Smooth muscle cell (in vitro differentiated cells): ENCODE results near the gene RERE. TPM values are rescaled to one million over a fixed set of nuclear protein-coding genes. Genes with fewer than 3 reads are reported as not detected.

Source experiments
- DNase-seq: peaks from one replicate; lab custom pipeline; 2025; ENCODE audit not compliant: unreplicated experiment; lab: John Stamatoyannopoulos, UW
- H2AFZ ChIP-seq: fragments of 200-600 bp; sonication (generic); 2 replicates; pipeline ENCODE4 v1.6.0; 2016; ENCODE audit warnings: antibody characterized with exemption, low read depth, mild to moderate bottlenecking
- H3F3A ChIP-seq: fragments of 200-600 bp; sonication (generic); 2 replicates; pipeline ENCODE4 v1.6.0; 2017; ENCODE audit warnings: antibody characterized with exemption, low read depth
- H3K27ac ChIP-seq: fragments of 200-600 bp; sonication (generic); 2 replicates; pipeline ENCODE4 v1.5.1; 2016; ENCODE audit warnings: low read depth, mild to moderate bottlenecking
- H3K27me3 ChIP-seq: fragments of 200-600 bp; sonication (generic); 2 replicates; pipeline ENCODE4 v1.6.1; 2016; ENCODE audit warnings: low read depth, mild to moderate bottlenecking
- H3K36me3 ChIP-seq: fragments of 200-600 bp; sonication (generic); 2 replicates; pipeline ENCODE4 v1.5.1; 2016; ENCODE audit warnings: low read depth
- H3K4me1 ChIP-seq: fragments of 200-600 bp; sonication (generic); 2 replicates; pipeline ENCODE4 v1.5.1; 2016; ENCODE audit warnings: low read depth
- H3K4me2 ChIP-seq: fragments of 200-600 bp; sonication (generic); 2 replicates; pipeline ENCODE4 v1.6.0; 2016; ENCODE audit warnings: mild to moderate bottlenecking
- H3K4me3 ChIP-seq: fragments of 200-600 bp; sonication (generic); 2 replicates; pipeline ENCODE4 v1.5.1; 2016; ENCODE audit warnings: mild to moderate bottlenecking
- H3K79me2 ChIP-seq: fragments of 200-600 bp; sonication (generic); 2 replicates; pipeline ENCODE4 v1.6.0; 2016; ENCODE audit warnings: low read depth, mild to moderate bottlenecking
- H3K9ac ChIP-seq: fragments of 200-600 bp; sonication (generic); 2 replicates; pipeline ENCODE4 v1.6.0; 2016; ENCODE audit warnings: low read depth
- H3K9me3 ChIP-seq: fragments of 200-600 bp; sonication (generic); replicated peaks from 2 replicates; pipeline ENCODE4 v1.5.1; 2016; ENCODE audit warnings: low read depth
- H4K20me1 ChIP-seq: fragments of 200-600 bp; sonication (generic); 2 replicates; pipeline ENCODE4 v1.6.0; 2016; ENCODE audit warnings: low read depth
- CTCF ChIP-seq: fragments of 200-600 bp; sonication (generic); IDR thresholded peaks from 2 replicates; pipeline ENCODE4 v1.5.1; 2017; ENCODE audit warnings: borderline replicate concordance, mild to moderate bottlenecking, antibody characterized with exemption; ENCODE audit not compliant: insufficient read depth, poor library complexity, severe bottlenecking
- WGBS: methylation state at CpG from one replicate; pipeline ENCODE4 v1.1.7; 2016; ENCODE audit warnings: low lambda C conversion rate; 5-methylcytosine and 5-hydroxymethylcytosine counted together
- polyA plus RNA-seq: library from polyadenylated mRNA; unstranded; fragments of >200 nt; fragmentation: Nextera tagmentation; extraction: Ambion mirVana; gene quantifications from 2 replicates; pipeline ENCODE4 v1.2.1, GENCODE V29; 2016
- total RNA-seq: library from RNA; depleted of rRNA; stranded (reverse); fragments of >200 nt; gene quantifications from 2 replicates; pipeline ENCODE4 v1.2.3, GENCODE V29; 2014

The RERE gene
- total and polyA plus RNA-seq, 2 experiments from 2014 or later = 45.6 to 59.2 TPM

DNA sequence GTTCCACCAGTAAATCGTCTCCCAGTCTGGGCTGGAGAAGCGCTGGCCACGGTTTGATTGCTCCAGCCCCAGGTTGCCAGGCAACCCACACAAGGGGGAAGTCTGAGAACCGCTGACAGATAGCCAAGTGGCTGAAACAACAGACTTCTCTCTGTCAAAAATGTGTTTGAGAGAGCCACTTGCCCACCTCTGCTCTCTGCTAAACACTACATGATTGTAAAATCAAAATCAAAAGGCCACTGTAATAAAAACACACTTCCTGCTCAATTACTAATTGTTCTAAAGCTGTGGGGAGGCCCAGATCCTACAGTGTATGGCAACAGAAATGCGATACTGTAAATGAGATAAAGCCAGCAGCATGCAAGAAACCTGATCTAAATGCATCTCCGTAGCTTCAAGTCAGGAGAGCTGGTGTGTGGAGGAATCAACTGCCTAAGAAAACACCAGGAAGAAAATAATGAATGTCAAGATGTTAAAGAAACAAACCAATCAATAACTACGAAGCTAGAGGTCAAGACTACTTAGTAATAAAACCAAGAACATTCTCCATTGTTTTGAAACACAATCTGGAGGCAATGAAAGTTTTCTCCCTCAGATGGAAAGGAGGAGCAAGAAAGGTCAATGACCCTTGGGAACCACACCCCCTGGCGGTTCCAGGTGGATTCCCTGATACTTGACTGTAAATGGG lies 378.3 kb downstream of the RERE start:
- H3K4me2 ChIP-seq = peak overlapping the region; percentile 56

DNA sequence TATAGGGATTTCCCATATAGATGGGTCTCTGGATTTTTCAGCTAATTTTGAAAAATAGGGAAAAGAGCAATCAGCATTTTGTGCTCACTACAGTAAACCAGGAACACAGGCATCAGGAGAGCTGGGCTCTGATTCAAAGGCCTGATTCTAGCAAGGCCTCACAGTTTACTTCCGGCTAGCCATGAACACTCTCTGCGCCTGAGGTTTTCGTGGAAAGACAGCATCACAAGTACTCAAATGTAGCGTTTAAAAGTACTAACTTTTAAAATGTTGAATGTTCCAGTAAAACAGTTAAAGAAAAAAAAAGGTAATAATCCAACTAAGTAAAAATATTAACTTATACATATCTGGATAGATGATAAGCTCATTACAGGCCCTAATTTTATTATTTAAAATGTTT lies 379.0 kb downstream of the RERE start:
- Histone ChIP-seq H3K4me2 (peak overlapping the region; percentile 56), H2AFZ (no peak overlapping the region), H3K27ac (peak overlapping the region; percentile 93), H3K79me2 (peaks cover 54% of the 10 kb centered on the region), H3K27me3 (no peaks in the 10 kb centered on the region), H3K36me3 (no peaks in the 10 kb centered on the region), H4K20me1 (peaks cover 59% of the 10 kb centered on the region), H3K4me3 (no peak overlapping the region), H3K9me3 (no peaks in the 10 kb centered on the region), H3K9ac (peak overlapping the region; percentile 70), H3F3A (peaks cover 15% of the 10 kb centered on the region), H3K4me1 (peaks cover 18% of the 10 kb centered on the region)
- 80% methylated on average over 4 of the region's 4 CpGs for WGBS
- no peak for TF ChIP-seq CTCF
- DNase-seq = no peak

More for the DNA sequence above, 378.3 kb downstream of the RERE start:
- H3K27me3 ChIP-seq = no peaks in the 10 kb centered on the region
- peaks cover 18% of the 10 kb centered on the region for H3K4me1 ChIP-seq
- peaks cover 57% of the 10 kb centered on the region for H3K79me2 ChIP-seq
- no peaks in the 10 kb centered on the region for H3K9me3 ChIP-seq
- peak overlapping the region; percentile 93 for H3K27ac ChIP-seq
- peak; percentile 16 for TF ChIP-seq CTCF
- no peak for DNase-seq
- H3K4me3 ChIP-seq = no peak overlapping the region
- peaks cover 15% of the 10 kb centered on the region for H3F3A ChIP-seq
- peaks cover 56% of the 10 kb centered on the region for H4K20me1 ChIP-seq
- H2AFZ ChIP-seq = no peak overlapping the region
- H3K9ac ChIP-seq = peak overlapping the region; percentile 70
- 13% methylated on average over 8 of the region's 8 CpGs for WGBS
- no peaks in the 10 kb centered on the region for H3K36me3 ChIP-seq

DNA sequence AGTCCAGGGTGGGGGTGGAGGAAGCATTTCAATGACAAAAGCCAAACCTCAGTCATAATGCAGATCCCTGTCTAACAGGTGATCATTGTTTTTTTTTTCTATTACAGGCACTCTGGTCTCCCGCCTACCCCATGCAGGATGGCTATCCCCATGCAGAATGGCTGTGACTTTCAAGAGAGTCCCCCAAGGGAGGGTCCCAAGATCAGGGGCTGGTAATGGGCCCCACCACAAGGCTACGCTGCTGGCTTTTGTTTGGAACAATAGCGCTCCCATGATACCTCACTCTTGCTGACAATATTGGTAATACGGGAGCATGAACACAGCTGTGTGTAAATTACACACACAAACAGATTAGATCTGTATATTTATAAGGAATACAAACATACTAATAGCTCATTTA lies 380.1 kb downstream of the RERE start:
- Histone ChIP-seq H3K36me3 (no peaks in the 10 kb centered on the region), H3K4me3 (no peak overlapping the region), H3K27me3 (no peaks in the 10 kb centered on the region), H3K9me3 (no peaks in the 10 kb centered on the region), H3K27ac (peak overlapping the region; percentile 93), H4K20me1 (peaks cover 69% of the 10 kb centered on the region), H3K4me2 (no peak overlapping the region), H2AFZ (no peak overlapping the region), H3K9ac (no peak overlapping the region), H3F3A (peaks cover 15% of the 10 kb centered on the region), H3K79me2 (peaks cover 55% of the 10 kb centered on the region), H3K4me1 (peaks cover 18% of the 10 kb centered on the region)
- DNase-seq = no peak
- whole genome bisulfite sequencing = 100% methylated on average over 4 of the region's 4 CpGs
- TF ChIP-seq CTCF = no peak

GRCh38 chr1:8435569-8436071 lies 381.8 kb downstream of the RERE start:
- H3K36me3 ChIP-seq = no peaks in the 10 kb centered on the region
- peaks cover 18% of the 10 kb centered on the region for H3K4me1 ChIP-seq
- H3K9me3 ChIP-seq = no peaks in the 10 kb centered on the region
- H3K79me2 ChIP-seq = peaks cover 52% of the 10 kb centered on the region
- H3K27ac ChIP-seq = no peak overlapping the region
- WGBS = 98% methylated on average over 3 of the region's 3 CpGs
- no peak overlapping the region for H3K9ac ChIP-seq
- DNase-seq = no peak
- H3K4me3 ChIP-seq = no peak overlapping the region
- TF ChIP-seq CTCF = no peak
- no peak overlapping the region for H3K4me2 ChIP-seq
- H2AFZ ChIP-seq = no peak overlapping the region
- H3K27me3 ChIP-seq = no peaks in the 10 kb centered on the region
- peaks cover 81% of the 10 kb centered on the region for H4K20me1 ChIP-seq
- H3F3A ChIP-seq = peaks cover 15% of the 10 kb centered on the region
